Large intestine (tissue), 3 donors: ENCODE measurements around the gene DOLK. TPM values are rescaled to one million over a fixed set of nuclear protein-coding genes. Genes with fewer than 3 reads are reported as not detected.
"Not testable (repeated sequence)": the region's sequence is repeated elsewhere in the genome, so short reads cannot be mapped to it uniquely, and the experiment has no call there.

ENCODE experiments used
- DNase-seq, 2 donors: peaks; one replicate each; pipeline versions ENCODE4 v3.0.0 to v3.0.0-alpha.2; 2013
- H3K27ac ChIP-seq: one replicate; pipeline ENCODE4 v1.5.1; 2013; ENCODE audit warnings: low read length
- H3K27me3 ChIP-seq: 2 replicates; pipeline ENCODE4 v1.6.1; 2013; ENCODE audit warnings: low read length; ENCODE audit not compliant: control insufficient read depth, insufficient read depth
- H3K36me3 ChIP-seq: 2 replicates; pipeline ENCODE4 v1.6.1; 2013; ENCODE audit warnings: low read length; ENCODE audit not compliant: control insufficient read depth, insufficient read depth
- H3K4me1 ChIP-seq: one replicate; pipeline ENCODE4 v1.6.1; 2013; ENCODE audit warnings: low read length; ENCODE audit not compliant: control insufficient read depth, insufficient read depth
- H3K4me3 ChIP-seq: one replicate; pipeline ENCODE4 v1.5.1; 2013; ENCODE audit warnings: low read length
- H3K9me3 ChIP-seq: one replicate; pipeline ENCODE4 v1.6.1; 2013; ENCODE audit warnings: mild to moderate bottlenecking, low read depth, low read length, moderate library complexity; ENCODE audit not compliant: control insufficient read depth
- WGBS: methylation state at CpG from one replicate; pipeline ENCODE4 v1.1.5; 2013; ENCODE audit warnings: low lambda C conversion rate; ENCODE audit not compliant: insufficient coverage; 5-methylcytosine and 5-hydroxymethylcytosine counted together
- polyA plus RNA-seq: library from polyadenylated mRNA; unstranded; fragments of 120-200 nt; gene quantifications from one replicate; pipeline ENCODE4 v1.2.1, GENCODE V29; 2013

DOLK gene
- polyA plus RNA-seq, 1 donor = 14.8 TPM

DNA sequence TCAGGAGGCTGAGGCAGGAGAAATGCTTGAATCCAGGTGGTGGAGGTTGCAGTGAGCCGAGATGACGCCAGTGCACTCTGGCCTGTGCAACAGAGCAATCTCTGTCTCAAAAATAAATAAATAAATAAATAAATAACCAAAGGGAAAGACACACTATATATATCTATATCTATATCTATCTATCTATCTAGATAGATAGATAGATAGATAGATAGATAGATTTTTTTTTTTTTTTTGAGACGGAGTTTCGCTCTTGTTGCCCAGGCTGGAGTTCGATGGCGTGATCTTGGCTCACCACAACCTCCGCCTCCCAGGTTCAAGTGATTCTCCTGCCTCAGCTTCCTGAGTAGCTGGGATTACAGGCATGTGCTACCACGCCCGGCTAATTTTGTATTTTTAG is 14.0 kb upstream of the DOLK start:
- not testable (repeated sequence) for H3K9me3 ChIP-seq, DNase-seq, H3K27me3 ChIP-seq, H3K4me3 ChIP-seq, H3K4me1 ChIP-seq, H3K27ac ChIP-seq
- peaks cover 38% of the 10 kb centered on the region for H3K36me3 ChIP-seq
- 100% methylated on average over 3 of the region's 9 CpGs for WGBS

DNA sequence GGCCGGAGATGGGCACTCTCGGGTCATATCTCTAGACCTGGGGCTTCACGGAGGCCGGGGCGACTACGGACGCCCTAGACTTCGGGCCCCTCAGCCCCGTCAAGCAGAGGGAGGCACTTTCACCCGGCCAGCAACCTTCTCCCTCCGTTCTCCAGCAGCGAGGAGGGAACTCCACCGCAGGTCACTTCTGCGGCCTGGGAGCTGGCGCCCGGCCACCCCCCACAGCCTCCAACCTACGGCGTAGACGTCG is 201 bp downstream of the DOLK start:
- no CpG with 5 or more reads among the region's 20 CpGs for WGBS
- Histone ChIP-seq H3K27ac (peak overlapping the region; percentile 89), H3K4me3 (peak overlapping the region; percentile 68), H3K36me3 (peaks cover 25% of the 10 kb centered on the region), H3K9me3 (no peaks in the 10 kb centered on the region), H3K4me1 (peaks cover 17% of the 10 kb centered on the region), H3K27me3 (no peaks in the 10 kb centered on the region)
- DNase-seq = no peak

DNA sequence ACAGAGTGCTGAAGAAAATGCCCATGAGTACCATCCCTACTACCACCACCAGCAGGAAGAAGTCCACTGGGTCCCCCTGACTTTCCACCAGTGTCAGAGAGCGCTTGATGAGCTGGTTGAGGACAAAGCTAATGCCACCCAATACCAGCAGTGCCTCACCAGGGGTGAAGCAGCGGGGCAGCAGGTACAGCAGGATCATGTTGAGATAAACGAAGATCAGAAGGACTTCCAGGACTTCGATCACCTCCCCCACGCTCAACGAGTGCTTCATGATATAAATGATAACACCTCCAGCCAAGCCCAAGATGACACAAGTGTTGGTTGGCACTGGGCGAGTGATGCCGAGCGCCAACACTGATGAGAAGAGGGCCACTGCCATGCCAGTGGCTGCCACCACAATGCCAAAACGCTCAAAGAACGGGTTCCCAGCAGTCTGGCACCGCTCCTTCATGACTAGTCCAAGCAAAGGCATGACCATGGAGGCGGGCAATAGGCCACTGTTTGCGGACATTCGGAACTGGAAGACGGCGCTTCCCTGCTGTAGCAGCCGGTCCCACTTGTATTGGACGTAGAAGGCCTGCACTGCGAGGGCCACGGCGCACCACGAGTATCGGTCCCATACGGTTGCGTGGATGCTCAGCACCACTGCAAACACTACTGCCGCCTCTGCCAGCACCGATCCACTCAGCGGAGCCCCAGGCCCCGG is 679 bp downstream of the DOLK start:
- Histone ChIP-seq H3K27me3 (no peaks in the 10 kb centered on the region), H3K27ac (peak overlapping the region; percentile 89), H3K9me3 (no peaks in the 10 kb centered on the region), H3K36me3 (peaks cover 22% of the 10 kb centered on the region), H3K4me3 (peak overlapping the region; percentile 68), H3K4me1 (peaks cover 17% of the 10 kb centered on the region)
- WGBS = 33% methylated on average over 1 of the region's 30 CpGs
- DNase-seq = no peak

DNA sequence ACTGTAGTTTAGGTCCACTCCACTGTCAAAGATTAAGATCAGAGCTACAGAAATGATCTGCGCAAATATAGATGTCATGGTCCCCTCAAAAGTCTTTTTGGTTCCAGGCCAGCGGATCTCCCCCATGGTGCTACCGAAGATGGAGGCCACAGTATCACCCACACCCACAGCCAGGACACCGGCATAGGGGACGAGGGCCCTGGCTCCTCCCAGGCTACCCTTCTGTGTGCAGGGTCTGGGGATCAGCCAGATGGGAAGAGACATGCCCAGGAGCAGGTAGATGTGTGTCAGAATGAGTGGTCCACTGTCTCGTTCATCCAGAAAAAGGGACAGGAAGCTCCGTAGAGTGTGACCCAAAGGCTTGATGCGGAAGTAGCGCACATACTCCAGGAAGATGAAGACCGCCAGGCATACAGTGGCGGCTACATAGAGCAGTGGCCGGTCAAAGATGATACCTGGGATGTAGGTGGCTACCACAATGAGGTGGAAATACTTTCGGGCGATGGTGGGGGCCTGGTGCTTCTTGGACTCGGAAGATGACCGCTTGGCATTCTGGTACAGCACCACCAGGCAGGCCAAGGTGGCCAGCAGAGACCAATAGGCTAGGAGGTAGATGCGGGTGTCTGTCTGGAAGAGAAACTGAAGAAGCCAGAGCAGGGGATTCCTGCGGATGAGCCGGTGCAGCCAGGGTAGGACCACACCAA is 1.5 kb downstream of the DOLK start:
- WGBS = no CpG with 5 or more reads among the region's 19 CpGs
- peaks cover 22% of the 10 kb centered on the region for H3K36me3 ChIP-seq
- H3K4me1 ChIP-seq = peaks cover 17% of the 10 kb centered on the region
- H3K27ac ChIP-seq = no peak overlapping the region
- no peak overlapping the region for H3K4me3 ChIP-seq
- DNase-seq = no peak
- no peaks in the 10 kb centered on the region for H3K27me3 ChIP-seq
- no peaks in the 10 kb centered on the region for H3K9me3 ChIP-seq

DNA sequence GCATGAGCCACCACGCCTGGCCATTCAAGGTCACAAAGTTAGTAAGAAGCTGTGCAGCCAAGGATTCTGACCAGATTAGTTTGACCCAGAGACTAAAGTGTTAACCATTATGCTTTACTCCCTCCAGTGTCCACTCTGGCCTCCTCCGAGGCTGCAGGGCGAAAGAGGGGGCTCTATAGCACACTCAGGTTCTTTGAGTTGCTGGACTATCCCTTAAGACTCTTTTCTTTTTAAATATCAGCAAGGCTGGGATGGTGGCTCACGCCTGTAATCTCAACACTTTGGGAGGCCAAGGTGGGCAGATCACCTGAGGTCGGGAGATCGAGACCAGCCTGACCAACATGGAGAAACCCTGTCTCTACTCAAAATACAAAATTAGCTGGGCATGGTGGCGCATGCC is 2.4 kb downstream of the DOLK start:
- Histone ChIP-seq H3K36me3 (peaks cover 14% of the 10 kb centered on the region), H3K4me1 (peaks cover 17% of the 10 kb centered on the region)
- H3K27ac ChIP-seq, H3K9me3 ChIP-seq, DNase-seq, H3K27me3 ChIP-seq, H3K4me3 ChIP-seq: not testable (repeated sequence)
- WGBS = no CpG with 5 or more reads among the region's 7 CpGs

DNA sequence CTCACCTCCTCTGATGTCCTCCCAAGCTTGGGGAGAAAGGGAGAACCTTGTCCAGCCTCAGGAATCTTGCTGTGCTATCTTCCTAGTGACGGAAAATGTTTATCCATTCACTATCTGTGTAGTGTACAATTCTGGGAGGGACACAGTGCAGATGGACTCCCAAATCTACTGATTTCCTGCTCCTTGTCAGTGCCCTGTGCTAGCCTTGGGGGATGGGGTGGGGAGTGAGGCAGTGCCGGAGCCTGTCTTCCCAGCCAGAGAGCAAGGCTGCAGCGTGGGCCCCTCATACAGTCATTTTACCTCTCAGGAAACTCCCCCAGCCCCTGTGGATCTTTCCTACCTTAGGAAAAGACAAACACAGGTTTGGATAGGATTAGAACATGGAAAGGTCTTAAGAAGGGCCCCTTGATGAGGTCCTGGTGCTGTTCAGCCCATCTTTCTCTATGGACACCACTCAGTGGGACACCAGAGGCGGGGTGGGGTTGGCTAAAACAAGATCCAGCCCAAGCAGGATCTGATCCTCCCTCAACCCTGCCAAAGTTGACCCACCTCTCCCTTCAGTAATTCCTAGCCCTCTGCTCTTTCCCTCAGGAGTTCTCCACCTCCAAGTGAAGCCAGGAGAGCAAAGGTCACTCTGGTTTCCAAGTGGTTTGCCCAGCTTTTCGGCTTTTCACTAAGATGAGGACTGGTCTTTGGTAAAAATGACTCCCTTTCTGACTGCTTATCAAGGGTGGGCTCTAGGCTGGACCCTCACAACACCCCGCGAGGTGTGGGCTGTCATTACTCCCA is 3.4 kb downstream of the DOLK start:
- no peaks in the 10 kb centered on the region for H3K9me3 ChIP-seq
- WGBS = no CpG with 5 or more reads among the region's 7 CpGs
- no peak overlapping the region for H3K4me3 ChIP-seq
- H3K27ac ChIP-seq = no peak overlapping the region
- H3K36me3 ChIP-seq = peaks cover 12% of the 10 kb centered on the region
- peaks cover 17% of the 10 kb centered on the region for H3K4me1 ChIP-seq
- no peaks in the 10 kb centered on the region for H3K27me3 ChIP-seq
- no peak for DNase-seq

DNA sequence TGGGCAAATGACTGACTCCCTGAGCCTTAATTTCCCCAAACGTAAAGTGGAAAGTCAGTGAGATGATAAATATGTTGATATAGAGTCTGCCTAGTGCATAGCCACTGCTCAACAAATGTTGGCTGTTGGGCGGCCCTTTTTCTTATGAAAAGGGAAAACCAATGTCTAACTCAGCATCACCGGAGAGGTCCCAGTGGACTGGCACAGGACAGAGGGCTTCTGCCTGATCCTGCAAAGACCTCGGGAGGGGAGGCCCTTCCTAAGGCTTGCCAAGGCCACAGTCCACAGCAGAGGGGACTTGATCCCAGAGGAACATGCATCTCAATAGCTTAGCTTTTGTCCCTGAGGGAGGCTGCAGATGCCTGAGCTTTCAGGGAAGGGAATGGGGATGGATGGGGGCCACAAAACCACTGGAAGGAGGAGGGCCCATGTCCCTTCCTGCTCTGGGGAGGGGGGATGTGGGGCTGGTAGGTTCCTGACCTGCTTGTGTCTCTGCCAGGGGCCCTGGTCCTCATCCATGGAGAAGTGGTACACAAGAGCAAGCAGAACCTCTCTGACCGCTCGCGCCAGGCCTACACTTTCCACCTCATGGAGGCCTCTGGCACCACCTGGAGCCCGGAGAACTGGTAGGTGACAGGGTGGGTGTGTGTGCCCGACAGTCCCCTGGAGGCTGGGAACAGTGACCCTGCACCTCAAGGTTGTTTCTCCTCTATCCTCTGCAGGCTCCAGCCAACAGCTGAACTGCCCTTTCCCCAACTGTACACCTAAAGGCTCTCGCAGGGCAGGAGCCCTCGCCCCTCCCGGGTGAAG is 6.3 kb downstream of the DOLK start:
- Histone ChIP-seq H3K4me1 (peaks cover 7% of the 10 kb centered on the region), H3K27ac (no peak overlapping the region), H3K27me3 (no peaks in the 10 kb centered on the region), H3K9me3 (no peaks in the 10 kb centered on the region), H3K36me3 (peaks cover 11% of the 10 kb centered on the region), H3K4me3 (no peak overlapping the region)
- no CpG with 5 or more reads among the region's 12 CpGs for WGBS
- no peak for DNase-seq

DNA sequence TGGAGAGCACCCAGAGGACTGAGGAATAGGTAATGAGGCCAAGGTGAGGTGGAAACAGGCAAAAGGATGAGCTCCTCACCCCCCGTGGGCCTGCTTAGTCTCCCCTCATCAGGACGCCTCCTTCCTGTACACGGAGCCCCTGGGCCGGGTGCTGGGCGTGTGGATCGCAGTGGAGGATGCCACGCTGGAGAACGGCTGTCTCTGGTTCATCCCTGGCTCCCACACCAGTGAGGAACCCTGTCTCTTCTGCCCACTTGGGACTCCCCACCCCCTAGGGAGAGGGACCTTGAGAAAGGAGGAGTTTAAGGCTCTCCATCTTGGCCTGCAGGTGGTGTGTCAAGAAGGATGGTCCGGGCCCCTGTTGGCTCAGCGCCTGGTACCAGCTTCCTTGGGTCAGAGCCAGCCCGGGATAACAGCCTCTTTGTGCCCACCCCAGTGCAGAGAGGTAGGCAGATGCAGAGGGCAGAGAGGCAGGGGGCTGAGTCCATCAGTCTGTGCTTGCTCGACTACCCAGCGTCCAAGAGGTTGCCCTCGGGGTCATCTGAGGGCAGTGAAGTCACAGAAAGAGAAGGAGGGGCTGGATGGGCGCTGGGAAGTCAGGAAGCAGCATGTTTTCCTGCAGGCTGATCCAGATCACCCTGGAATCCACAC is 7.0 kb downstream of the DOLK start:
- Histone ChIP-seq H3K27ac (no peak overlapping the region), H3K27me3 (no peaks in the 10 kb centered on the region), H3K4me1 (peaks cover 6% of the 10 kb centered on the region), H3K9me3 (no peaks in the 10 kb centered on the region), H3K36me3 (peaks cover 5% of the 10 kb centered on the region), H3K4me3 (no peak overlapping the region)
- no CpG with 5 or more reads among the region's 15 CpGs for WGBS
- no peak for DNase-seq

DNA sequence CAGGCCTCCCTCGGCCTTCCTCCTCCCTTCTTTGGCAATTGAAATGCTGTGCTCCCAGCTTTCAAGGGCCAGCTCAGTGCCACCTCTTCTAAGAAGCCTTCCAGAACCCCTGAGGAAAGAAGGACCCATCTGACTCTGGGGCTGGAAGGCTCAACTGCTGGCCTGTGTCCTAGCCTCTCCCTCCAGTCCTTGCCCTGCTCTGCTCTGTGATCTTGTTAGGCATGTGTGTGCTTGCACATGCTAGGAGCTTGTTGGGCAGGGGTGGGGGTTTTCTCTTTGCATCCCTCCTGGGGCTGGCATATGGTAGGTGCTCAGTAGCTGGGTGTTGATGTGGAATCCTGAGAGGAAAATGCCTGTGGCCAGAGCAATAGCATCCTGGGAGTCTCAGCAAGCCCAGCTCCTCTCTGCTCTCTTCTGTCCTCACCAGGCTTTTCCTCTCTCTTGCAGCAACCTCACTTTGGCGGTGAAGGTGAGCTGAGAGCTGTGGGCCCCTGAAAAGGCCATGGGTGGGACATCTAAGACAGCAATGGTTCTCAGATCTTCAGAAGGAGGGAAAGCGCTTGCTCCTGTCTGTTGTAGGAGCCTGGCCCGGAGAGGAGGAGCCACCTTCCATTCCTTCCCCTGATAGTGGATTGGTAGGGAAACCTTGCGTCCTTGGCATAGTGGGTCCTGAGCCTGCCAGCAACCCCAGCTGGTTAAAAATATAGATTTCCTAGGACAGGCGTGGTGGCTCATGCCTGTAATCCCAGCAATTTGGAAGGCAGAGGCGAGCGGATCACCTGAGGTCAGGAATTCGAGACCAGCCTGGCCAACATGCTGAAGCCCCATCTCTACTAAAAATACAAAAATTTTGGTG is 9.9 kb downstream of the DOLK start:
- Histone ChIP-seq H3K27ac (no peak overlapping the region), H3K27me3 (no peaks in the 10 kb centered on the region), H3K36me3 (no peaks in the 10 kb centered on the region), H3K4me3 (no peak overlapping the region), H3K4me1 (no peaks in the 10 kb centered on the region), H3K9me3 (no peaks in the 10 kb centered on the region)
- no CpG with 5 or more reads among the region's 9 CpGs for WGBS
- DNase-seq = no peak
